ENCODE data around the gene TCHP.

TCHP gene

GRCh38 chr12:109967383-109968031, 67.4 kb downstream of the TCHP start:
- no peak for DNase-seq
